ENCODE results near the gene NTRK2.

The NTRK2 gene

GRCh38 chr9:84993105-84993504, 323.6 kb downstream of the NTRK2 start:
- DNase-seq = no peak

- DNase-seq = no peak
Observed at GRCh38 chr9:84996029-84996428, 326.5 kb downstream of the NTRK2 start.

- no peak for DNase-seq
Observed at GRCh38 chr9:84996716-84997115, 327.2 kb downstream of the NTRK2 start.

- no peak for DNase-seq
Observed at GRCh38 chr9:84997472-84997871, 327.9 kb downstream of the NTRK2 start.

- DNase-seq = no peak
Observed at GRCh38 chr9:84998639-84999038, 329.1 kb downstream of the NTRK2 start.

- no peak for DNase-seq
Observed at GRCh38 chr9:84999788-85000187, 330.3 kb downstream of the NTRK2 start.

- no peak for DNase-seq
Observed at GRCh38 chr9:85001925-85002324, 332.4 kb downstream of the NTRK2 start.

- no peak for DNase-seq
Observed at GRCh38 chr9:85004818-85005413, 335.4 kb downstream of the NTRK2 start.

- DNase-seq = no peak
Observed at GRCh38 chr9:85007748-85008147, 338.2 kb downstream of the NTRK2 start.

- no peak for DNase-seq
Observed at GRCh38 chr9:85008215-85008614, 338.7 kb downstream of the NTRK2 start.

GRCh38 chr9:85009251-85009650, 339.7 kb downstream of the NTRK2 start:
- DNase-seq = no peak

GRCh38 chr9:85013703-85014102, 344.2 kb downstream of the NTRK2 start:
- DNase-seq = no peak

GRCh38 chr9:85014292-85014691, 344.8 kb downstream of the NTRK2 start:
- no peak for DNase-seq

GRCh38 chr9:85016384-85017006, 347.0 kb downstream of the NTRK2 start:
- DNase-seq = no peak

GRCh38 chr9:85020791-85021190, 351.3 kb downstream of the NTRK2 start:
- DNase-seq = no peak

- DNase-seq = no peak
Observed at GRCh38 chr9:85021686-85022085, 352.2 kb downstream of the NTRK2 start.

- DNase-seq = no peak
Observed at GRCh38 chr9:85024374-85024773, 354.8 kb downstream of the NTRK2 start.

GRCh38 chr9:85025638-85026037, 356.1 kb downstream of the NTRK2 start:
- no peak for DNase-seq

GRCh38 chr9:85027870-85028269, 358.3 kb downstream of the NTRK2 start:
- DNase-seq = no peak

- no peak for DNase-seq
Observed at GRCh38 chr9:85030316-85030715, 360.8 kb downstream of the NTRK2 start.

GRCh38 chr9:85036496-85036895, 367.0 kb downstream of the NTRK2 start:
- no peak for DNase-seq

GRCh38 chr9:85038061-85038460, 368.5 kb downstream of the NTRK2 start:
- no peak for DNase-seq

- DNase-seq = no peak
Observed at GRCh38 chr9:85038824-85039608, 369.5 kb downstream of the NTRK2 start.

- DNase-seq = no peak
Observed at GRCh38 chr9:85040146-85040545, 370.6 kb downstream of the NTRK2 start.
